ENCODE measurements around the gene TMEM165.

TMEM165 gene

GRCh38 chr4:55369968-55370367 lies 25.8 kb upstream of the TMEM165 start:
- Histone ChIP-seq H3K4me1 (ENCODE audit: insufficient read depth, low read length) (peaks cover 23% of the 10 kb centered on the region), H3K27me3 (ENCODE audit: insufficient read depth, low read length) (no peaks in the 10 kb centered on the region), H3K4me3 (ENCODE audit: low read length) (no peak overlapping the region), H3K27ac (ENCODE audit: low read depth, low read length) (no peak overlapping the region), H3K9me3 (ENCODE audit: insufficient read depth, low read depth, low read length) (no peaks in the 10 kb centered on the region), H3K9ac (ENCODE audit: low read depth, low read length) (no peak overlapping the region), H3K36me3 (ENCODE audit: insufficient read depth, low read length) (peaks cover 12% of the 10 kb centered on the region; the same call in 1 of the 2 replicates)
- whole genome bisulfite sequencing, result 98% methylated on average over 2 of the region's 2 CpGs

- no peaks in the 10 kb centered on the region for H3K27me3 ChIP-seq (ENCODE audit: insufficient read depth, low read length)
- no peaks in the 10 kb centered on the region for H3K9me3 ChIP-seq (ENCODE audit: insufficient read depth, low read depth, low read length)
- H3K9ac ChIP-seq (ENCODE audit: low read depth, low read length), result no peak overlapping the region
- no peak overlapping the region for H3K4me3 ChIP-seq (ENCODE audit: low read length)
- H3K27ac ChIP-seq (ENCODE audit: low read depth, low read length), result no peak overlapping the region
- WGBS, result 95% methylated on average over 7 of the region's 7 CpGs
- H3K4me1 ChIP-seq (ENCODE audit: insufficient read depth, low read length), result peaks cover 1% of the 10 kb centered on the region
- H3K36me3 ChIP-seq (ENCODE audit: insufficient read depth, low read length), result peaks cover 12% of the 10 kb centered on the region; the same call in 1 of the 2 replicates
These were observed 23.5 kb upstream of the TMEM165 start for GRCh38 chr4:55372259-55372658.

GRCh38 chr4:55373461-55373860 lies 22.3 kb upstream of the TMEM165 start:
- WGBS, result 96% methylated on average over 1 of the region's 1 CpG
- H3K4me1 ChIP-seq (ENCODE audit: insufficient read depth, low read length), result no peaks in the 10 kb centered on the region

GRCh38 chr4:55376698-55377097 lies 19.1 kb upstream of the TMEM165 start:
- no peak overlapping the region for H3K27ac ChIP-seq (ENCODE audit: low read depth, low read length)
- H3K4me1 ChIP-seq (ENCODE audit: insufficient read depth, low read length), result no peaks in the 10 kb centered on the region
- H3K9ac ChIP-seq (ENCODE audit: low read depth, low read length), result no peak overlapping the region
- no peaks in the 10 kb centered on the region for H3K27me3 ChIP-seq (ENCODE audit: insufficient read depth, low read length)
- 85% methylated on average over 2 of the region's 2 CpGs for WGBS
- H3K9me3 ChIP-seq (ENCODE audit: insufficient read depth, low read depth, low read length), result no peaks in the 10 kb centered on the region
- no peak overlapping the region for H3K4me3 ChIP-seq (ENCODE audit: low read length)
- no peaks in the 10 kb centered on the region for H3K36me3 ChIP-seq (ENCODE audit: insufficient read depth, low read length)

More at GRCh38 chr4:55373461-55373860, 22.3 kb upstream of the TMEM165 start:
- Histone ChIP-seq H3K9me3 (ENCODE audit: insufficient read depth, low read depth, low read length) (no peaks in the 10 kb centered on the region), H3K36me3 (ENCODE audit: insufficient read depth, low read length) (peaks cover 10% of the 10 kb centered on the region; the same call in 1 of the 2 replicates), H3K4me3 (ENCODE audit: low read length) (no peak overlapping the region), H3K27me3 (ENCODE audit: insufficient read depth, low read length) (no peaks in the 10 kb centered on the region), H3K9ac (ENCODE audit: low read depth, low read length) (no peak overlapping the region), H3K27ac (ENCODE audit: low read depth, low read length) (no peak overlapping the region)

GRCh38 chr4:55378617-55379467 lies 16.9 kb upstream of the TMEM165 start:
- Histone ChIP-seq H3K27ac (ENCODE audit: low read depth, low read length) (no peak overlapping the region), H3K4me3 (ENCODE audit: low read length) (no peak overlapping the region), H3K9ac (ENCODE audit: low read depth, low read length) (no peak overlapping the region), H3K27me3 (ENCODE audit: insufficient read depth, low read length) (no peaks in the 10 kb centered on the region), H3K9me3 (ENCODE audit: insufficient read depth, low read depth, low read length) (no peaks in the 10 kb centered on the region), H3K4me1 (ENCODE audit: insufficient read depth, low read length) (no peaks in the 10 kb centered on the region), H3K36me3 (ENCODE audit: insufficient read depth, low read length) (no peaks in the 10 kb centered on the region)
- WGBS, result 94% methylated on average over 12 of the region's 13 CpGs

- no peaks in the 10 kb centered on the region for H3K27me3 ChIP-seq (ENCODE audit: insufficient read depth, low read length)
- H3K36me3 ChIP-seq (ENCODE audit: insufficient read depth, low read length), result no peaks in the 10 kb centered on the region
- no peak overlapping the region for H3K27ac ChIP-seq (ENCODE audit: low read depth, low read length)
- no peaks in the 10 kb centered on the region for H3K4me1 ChIP-seq (ENCODE audit: insufficient read depth, low read length)
- 88% methylated on average over 1 of the region's 2 CpGs for WGBS
- H3K4me3 ChIP-seq (ENCODE audit: low read length), result no peak overlapping the region
- H3K9me3 ChIP-seq (ENCODE audit: insufficient read depth, low read depth, low read length), result no peaks in the 10 kb centered on the region
- no peak overlapping the region for H3K9ac ChIP-seq (ENCODE audit: low read depth, low read length)
These were observed 15.2 kb upstream of the TMEM165 start for GRCh38 chr4:55380576-55380975.

GRCh38 chr4:55381502-55381901 lies 14.3 kb upstream of the TMEM165 start:
- Histone ChIP-seq H3K9me3 (ENCODE audit: insufficient read depth, low read depth, low read length) (no peaks in the 10 kb centered on the region), H3K4me3 (ENCODE audit: low read length) (no peak overlapping the region), H3K27me3 (ENCODE audit: insufficient read depth, low read length) (no peaks in the 10 kb centered on the region), H3K27ac (ENCODE audit: low read depth, low read length) (no peak overlapping the region), H3K36me3 (ENCODE audit: insufficient read depth, low read length) (no peaks in the 10 kb centered on the region), H3K9ac (ENCODE audit: low read depth, low read length) (no peak overlapping the region), H3K4me1 (ENCODE audit: insufficient read depth, low read length) (0 out of 2 replicates have a peak, but pooled peaks cover 2% of the 10 kb centered on the region)
- WGBS, result 91% methylated on average over 7 of the region's 7 CpGs

GRCh38 chr4:55382488-55383003 lies 13.2 kb upstream of the TMEM165 start:
- Histone ChIP-seq H3K27ac (ENCODE audit: low read depth, low read length) (no peak overlapping the region), H3K4me1 (ENCODE audit: insufficient read depth, low read length) (0 out of 2 replicates have a peak, but pooled peaks cover 2% of the 10 kb centered on the region), H3K9me3 (ENCODE audit: insufficient read depth, low read depth, low read length) (no peaks in the 10 kb centered on the region), H3K4me3 (ENCODE audit: low read length) (no peak overlapping the region), H3K9ac (ENCODE audit: low read depth, low read length) (no peak overlapping the region), H3K27me3 (ENCODE audit: insufficient read depth, low read length) (no peaks in the 10 kb centered on the region), H3K36me3 (ENCODE audit: insufficient read depth, low read length) (no peaks in the 10 kb centered on the region)
- WGBS, result 94% methylated on average over 2 of the region's 3 CpGs

GRCh38 chr4:55385201-55385649 lies 10.5 kb upstream of the TMEM165 start:
- Histone ChIP-seq H3K9me3 (ENCODE audit: insufficient read depth, low read depth, low read length) (no peaks in the 10 kb centered on the region), H3K4me3 (ENCODE audit: low read length) (no peak overlapping the region), H3K27ac (ENCODE audit: low read depth, low read length) (no peak overlapping the region), H3K9ac (ENCODE audit: low read depth, low read length) (no peak overlapping the region), H3K27me3 (ENCODE audit: insufficient read depth, low read length) (no peaks in the 10 kb centered on the region), H3K4me1 (ENCODE audit: insufficient read depth, low read length) (0 out of 2 replicates have a peak, but pooled peaks cover 2% of the 10 kb centered on the region), H3K36me3 (ENCODE audit: insufficient read depth, low read length) (no peaks in the 10 kb centered on the region)
- 92% methylated on average over 3 of the region's 3 CpGs for WGBS

GRCh38 chr4:55386073-55386472 lies 9.7 kb upstream of the TMEM165 start:
- Histone ChIP-seq H3K27ac (ENCODE audit: low read depth, low read length) (no peak overlapping the region), H3K9ac (ENCODE audit: low read depth, low read length) (no peak overlapping the region), H3K36me3 (ENCODE audit: insufficient read depth, low read length) (no peaks in the 10 kb centered on the region), H3K27me3 (ENCODE audit: insufficient read depth, low read length) (no peaks in the 10 kb centered on the region), H3K4me1 (ENCODE audit: insufficient read depth, low read length) (0 out of 2 replicates have a peak, but pooled peaks cover 2% of the 10 kb centered on the region), H3K4me3 (ENCODE audit: low read length) (no peak overlapping the region), H3K9me3 (ENCODE audit: insufficient read depth, low read depth, low read length) (no peaks in the 10 kb centered on the region)

GRCh38 chr4:55386840-55387239 lies 8.9 kb upstream of the TMEM165 start:
- no peaks in the 10 kb centered on the region for H3K9me3 ChIP-seq (ENCODE audit: insufficient read depth, low read depth, low read length)
- no peak overlapping the region for H3K9ac ChIP-seq (ENCODE audit: low read depth, low read length)
- no peak overlapping the region for H3K4me3 ChIP-seq (ENCODE audit: low read length)
- no peak overlapping the region for H3K27ac ChIP-seq (ENCODE audit: low read depth, low read length)
- WGBS, result 92% methylated on average over 2 of the region's 2 CpGs
- no peaks in the 10 kb centered on the region for H3K36me3 ChIP-seq (ENCODE audit: insufficient read depth, low read length)
- H3K27me3 ChIP-seq (ENCODE audit: insufficient read depth, low read length), result no peaks in the 10 kb centered on the region
- H3K4me1 ChIP-seq (ENCODE audit: insufficient read depth, low read length), result 0 out of 2 replicates have a peak, but pooled peaks cover 2% of the 10 kb centered on the region
